NT2/D1 (cell line): ENCODE data around the gene LRRC36.

Experiments
- SUZ12 ChIP-seq: IDR thresholded peaks from 2 replicates; pipeline ENCODE4 v1.6.1; 2011; ENCODE audit not compliant: insufficient read length, insufficient read depth; ENCODE audit errors: extremely low read depth
- YY1 ChIP-seq: IDR thresholded peaks from 2 replicates; pipeline ENCODE4 v1.6.1; 2011; ENCODE audit not compliant: insufficient read length, insufficient read depth
- ZNF274 ChIP-seq: IDR thresholded peaks from 2 replicates; pipeline ENCODE4 v1.6.1; 2011; ENCODE audit warnings: mild to moderate bottlenecking, low read depth, low read length

DNA sequence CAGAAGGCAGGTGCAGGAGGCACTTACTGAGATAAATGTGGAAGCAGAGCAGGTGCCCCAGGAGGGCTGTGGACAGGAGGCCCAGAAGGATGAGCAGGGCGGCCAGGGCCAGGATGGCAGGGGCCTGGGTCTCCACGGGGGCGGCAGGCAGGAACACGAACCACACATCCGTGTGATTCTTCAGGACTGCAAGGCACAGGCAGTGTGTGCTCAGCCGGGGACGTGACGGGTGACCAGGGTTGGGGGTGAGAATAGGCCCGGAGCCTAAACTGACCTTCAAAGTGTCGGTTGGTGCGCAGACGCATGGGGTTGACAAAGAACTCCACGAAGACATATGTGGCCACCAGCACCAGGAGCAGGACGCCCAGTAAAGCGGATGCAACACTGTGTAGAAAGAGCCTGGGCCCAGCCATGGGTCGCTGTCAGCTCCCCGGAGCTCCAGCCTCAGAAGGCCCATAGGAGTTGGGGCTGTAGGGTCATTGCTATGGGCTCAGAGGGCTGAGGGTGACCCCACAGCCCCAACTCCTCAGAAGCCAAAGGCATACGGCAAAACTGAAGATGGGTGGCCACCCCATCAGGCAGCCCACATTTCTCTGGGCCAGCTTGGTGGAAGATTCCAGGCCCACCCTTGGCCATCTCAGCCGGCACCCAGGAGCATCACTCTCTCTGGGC is 72.1 kb downstream of the LRRC36 start:
- no peak for TF ChIP-seq ZNF274
- no peak for TF ChIP-seq YY1
- TF ChIP-seq SUZ12 = no peak
